GM12865 (cell line): ENCODE measurements around the gene CA14.
"Not testable (repeated sequence)": the region's sequence is repeated elsewhere in the genome, so short reads cannot be mapped to it uniquely, and the experiment has no call there.

ENCODE experiments used
- DNase-seq: peaks from one replicate; pipeline ENCODE4 v3.0.0; 2010; ENCODE audit warnings: low read depth
- H3K4me3 ChIP-seq: 2 replicates; pipeline ENCODE4 v1.5.1; 2011; ENCODE audit warnings: mild to moderate bottlenecking, low read depth, low read length, control low read depth
- CTCF ChIP-seq: IDR thresholded peaks from 2 replicates; pipeline ENCODE4 v1.5.1; 2011; ENCODE audit warnings: low read length, control low read depth, low read depth, inconsistent platforms; ENCODE audit not compliant: insufficient read depth; ENCODE audit errors: missing control alignments

Gene CA14

GRCh38 chr1:150299716-150300115, 42.1 kb downstream of the CA14 start:
- no peak overlapping the region for H3K4me3 ChIP-seq
- DNase-seq: no peak
- TF ChIP-seq CTCF: no peak

- no peak for TF ChIP-seq CTCF
- no peak for DNase-seq
- no peak overlapping the region for H3K4me3 ChIP-seq
These were observed 44.8 kb downstream of the CA14 start for GRCh38 chr1:150302338-150302737.

GRCh38 chr1:150302902-150303301, 45.3 kb downstream of the CA14 start:
- DNase-seq: no peak
- H3K4me3 ChIP-seq: no peak overlapping the region
- no peak for TF ChIP-seq CTCF

- not testable (repeated sequence) for H3K4me3 ChIP-seq, DNase-seq
These were observed 51.0 kb downstream of the CA14 start for GRCh38 chr1:150308585-150308984.

- no peak for DNase-seq
- no peak overlapping the region for H3K4me3 ChIP-seq
- TF ChIP-seq CTCF: no peak
These were observed 52.4 kb downstream of the CA14 start for GRCh38 chr1:150309758-150310508.

GRCh38 chr1:150311762-150312161, 54.2 kb downstream of the CA14 start:
- no peak overlapping the region for H3K4me3 ChIP-seq
- DNase-seq: no peak
- no peak for TF ChIP-seq CTCF
